ENCODE data around the gene SHROOM3. TPM values are rescaled to one million over a fixed set of nuclear protein-coding genes. Genes with fewer than 3 reads are reported as not detected.

Gene SHROOM3
- total and polyA plus RNA-seq, 2 of the 13 experiments (the other 11 are each of a cell fraction or from before 2014, with no cell fraction given) = 0.01 TPM; not detected in 1

DNA sequence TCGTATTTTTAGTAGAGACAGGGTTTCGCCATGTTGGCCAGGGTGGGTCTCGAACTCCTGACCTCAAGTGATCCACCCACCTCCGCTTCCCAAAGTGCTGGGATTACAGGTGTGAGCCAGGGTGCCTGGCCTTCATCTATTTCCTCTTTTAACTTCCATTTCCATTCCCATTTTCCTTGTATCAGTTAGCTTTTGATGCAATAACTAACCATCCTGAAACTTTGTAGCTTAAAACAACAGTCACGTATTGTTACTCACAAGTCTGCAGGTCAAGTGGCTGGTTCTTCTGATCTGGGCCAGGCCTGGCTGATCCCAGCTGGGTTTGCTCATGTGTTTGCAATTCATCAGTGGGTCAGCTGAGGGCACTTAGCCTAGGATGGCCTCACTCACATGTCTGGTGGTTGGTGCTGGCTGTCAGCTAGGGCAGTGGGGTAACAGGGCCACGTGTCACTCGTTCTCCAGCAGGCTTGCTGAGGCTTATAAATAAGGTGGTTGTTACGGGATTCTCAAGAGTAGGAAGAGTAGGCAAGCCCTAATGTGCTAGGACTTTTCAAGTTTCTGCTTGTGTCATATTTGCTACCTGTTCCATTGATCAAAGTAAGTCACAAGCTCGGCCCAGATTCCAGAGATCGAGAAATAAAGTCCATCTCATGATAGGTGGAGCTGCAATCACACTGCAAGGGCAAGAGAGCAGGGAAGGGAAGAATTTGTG is 374.7 kb downstream of the SHROOM3 start (continued):
- no peak for TF ChIP-seq ZFP41 (CRISPR knock-in tag; IDR thresholded peaks at IDR 0.05; ENCODE audit: borderline replicate concordance)
- no peak for TF ChIP-seq ATM (IDR thresholded peaks at IDR 0.05; ENCODE audit: borderline replicate concordance)
- no peak for TF ChIP-seq ZNF619 (CRISPR knock-in tag; IDR thresholded peaks at IDR 0.05)
- no peak for TF ChIP-seq ZBTB38 (CRISPR knock-in tag; IDR thresholded peaks at IDR 0.05)
- TF ChIP-seq SRSF4 (IDR thresholded peaks at IDR 0.05; ENCODE audit: low read depth, low read length, poor library complexity, severe bottlenecking) = no peak
- TF ChIP-seq PRMT3 (CRISPR knock-in tag; IDR thresholded peaks at IDR 0.05; ENCODE audit: borderline replicate concordance, low read depth) = no peak
- no peak for TF ChIP-seq EED (CRISPR knock-in tag; IDR thresholded peaks at IDR 0.05)
- peak; percentile 82 for TF ChIP-seq SAP130 (CRISPR knock-in tag; IDR thresholded peaks at IDR 0.05; ENCODE audit: low read depth)
- no peak for TF ChIP-seq MYNN (CRISPR knock-in tag; IDR thresholded peaks at IDR 0.05; ENCODE audit: low read depth)
- TF ChIP-seq SKI (IDR thresholded peaks at IDR 0.05; ENCODE audit: partially characterized antibody) = peak; percentile 18
- TF ChIP-seq, protein P1, sequence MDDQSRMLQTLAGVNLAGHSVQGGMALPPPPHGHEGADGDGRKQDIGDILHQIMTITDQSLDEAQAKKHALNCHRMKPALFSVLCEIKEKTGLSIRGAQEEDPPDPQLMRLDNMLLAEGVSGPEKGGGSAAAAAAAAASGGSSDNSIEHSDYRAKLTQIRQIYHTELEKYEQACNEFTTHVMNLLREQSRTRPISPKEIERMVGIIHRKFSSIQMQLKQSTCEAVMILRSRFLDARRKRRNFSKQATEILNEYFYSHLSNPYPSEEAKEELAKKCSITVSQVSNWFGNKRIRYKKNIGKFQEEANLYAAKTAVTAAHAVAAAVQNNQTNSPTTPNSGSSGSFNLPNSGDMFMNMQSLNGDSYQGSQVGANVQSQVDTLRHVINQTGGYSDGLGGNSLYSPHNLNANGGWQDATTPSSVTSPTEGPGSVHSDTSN (CRISPR knock-in tag; IDR thresholded peaks at IDR 0.05; ENCODE audit: borderline replicate concordance) = no peak
- no peak; the same call in 1 of the 2 replicates for TF ChIP-seq ZMYM3 (CRISPR knock-in tag; IDR thresholded peaks at IDR 0.05)
- TF ChIP-seq NR2F1 (CRISPR knock-in tag; IDR thresholded peaks at IDR 0.05) = no peak
- TF ChIP-seq, protein P2, sequence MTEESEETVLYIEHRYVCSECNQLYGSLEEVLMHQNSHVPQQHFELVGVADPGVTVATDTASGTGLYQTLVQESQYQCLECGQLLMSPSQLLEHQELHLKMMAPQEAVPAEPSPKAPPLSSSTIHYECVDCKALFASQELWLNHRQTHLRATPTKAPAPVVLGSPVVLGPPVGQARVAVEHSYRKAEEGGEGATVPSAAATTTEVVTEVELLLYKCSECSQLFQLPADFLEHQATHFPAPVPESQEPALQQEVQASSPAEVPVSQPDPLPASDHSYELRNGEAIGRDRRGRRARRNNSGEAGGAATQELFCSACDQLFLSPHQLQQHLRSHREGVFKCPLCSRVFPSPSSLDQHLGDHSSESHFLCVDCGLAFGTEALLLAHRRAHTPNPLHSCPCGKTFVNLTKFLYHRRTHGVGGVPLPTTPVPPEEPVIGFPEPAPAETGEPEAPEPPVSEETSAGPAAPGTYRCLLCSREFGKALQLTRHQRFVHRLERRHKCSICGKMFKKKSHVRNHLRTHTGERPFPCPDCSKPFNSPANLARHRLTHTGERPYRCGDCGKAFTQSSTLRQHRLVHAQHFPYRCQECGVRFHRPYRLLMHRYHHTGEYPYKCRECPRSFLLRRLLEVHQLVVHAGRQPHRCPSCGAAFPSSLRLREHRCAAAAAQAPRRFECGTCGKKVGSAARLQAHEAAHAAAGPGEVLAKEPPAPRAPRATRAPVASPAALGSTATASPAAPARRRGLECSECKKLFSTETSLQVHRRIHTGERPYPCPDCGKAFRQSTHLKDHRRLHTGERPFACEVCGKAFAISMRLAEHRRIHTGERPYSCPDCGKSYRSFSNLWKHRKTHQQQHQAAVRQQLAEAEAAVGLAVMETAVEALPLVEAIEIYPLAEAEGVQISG (CRISPR knock-in tag; IDR thresholded peaks at IDR 0.05) = peak; percentile 22; the same call in 1 of the 2 replicates
- TF ChIP-seq, protein P3, sequence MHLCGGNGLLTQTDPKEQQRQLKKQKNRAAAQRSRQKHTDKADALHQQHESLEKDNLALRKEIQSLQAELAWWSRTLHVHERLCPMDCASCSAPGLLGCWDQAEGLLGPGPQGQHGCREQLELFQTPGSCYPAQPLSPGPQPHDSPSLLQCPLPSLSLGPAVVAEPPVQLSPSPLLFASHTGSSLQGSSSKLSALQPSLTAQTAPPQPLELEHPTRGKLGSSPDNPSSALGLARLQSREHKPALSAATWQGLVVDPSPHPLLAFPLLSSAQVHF (CRISPR knock-in tag; IDR thresholded peaks at IDR 0.05) = no peak
- no peak for TF ChIP-seq EZH2 (conservative IDR thresholded peaks at IDR 0.05; ENCODE audit: low read depth, low read length)
- TF ChIP-seq, protein P4, sequence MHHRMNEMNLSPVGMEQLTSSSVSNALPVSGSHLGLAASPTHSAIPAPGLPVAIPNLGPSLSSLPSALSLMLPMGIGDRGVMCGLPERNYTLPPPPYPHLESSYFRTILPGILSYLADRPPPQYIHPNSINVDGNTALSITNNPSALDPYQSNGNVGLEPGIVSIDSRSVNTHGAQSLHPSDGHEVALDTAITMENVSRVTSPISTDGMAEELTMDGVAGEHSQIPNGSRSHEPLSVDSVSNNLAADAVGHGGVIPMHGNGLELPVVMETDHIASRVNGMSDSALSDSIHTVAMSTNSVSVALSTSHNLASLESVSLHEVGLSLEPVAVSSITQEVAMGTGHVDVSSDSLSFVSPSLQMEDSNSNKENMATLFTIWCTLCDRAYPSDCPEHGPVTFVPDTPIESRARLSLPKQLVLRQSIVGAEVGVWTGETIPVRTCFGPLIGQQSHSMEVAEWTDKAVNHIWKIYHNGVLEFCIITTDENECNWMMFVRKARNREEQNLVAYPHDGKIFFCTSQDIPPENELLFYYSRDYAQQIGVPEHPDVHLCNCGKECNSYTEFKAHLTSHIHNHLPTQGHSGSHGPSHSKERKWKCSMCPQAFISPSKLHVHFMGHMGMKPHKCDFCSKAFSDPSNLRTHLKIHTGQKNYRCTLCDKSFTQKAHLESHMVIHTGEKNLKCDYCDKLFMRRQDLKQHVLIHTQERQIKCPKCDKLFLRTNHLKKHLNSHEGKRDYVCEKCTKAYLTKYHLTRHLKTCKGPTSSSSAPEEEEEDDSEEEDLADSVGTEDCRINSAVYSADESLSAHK (CRISPR knock-in tag; IDR thresholded peaks at IDR 0.05; ENCODE audit: borderline replicate concordance) = no peak
- no peak for TF ChIP-seq FOXM1 (CRISPR knock-in tag; IDR thresholded peaks at IDR 0.05)
- no peak for TF ChIP-seq ZNF850 (CRISPR knock-in tag; conservative IDR thresholded peaks at IDR 0.05)
- no peak for TF ChIP-seq SALL2 (CRISPR knock-in tag; IDR thresholded peaks at IDR 0.05)
- TF ChIP-seq HOXA5 (CRISPR knock-in tag; IDR thresholded peaks at IDR 0.05) = no peak
- TF ChIP-seq ZNF530 (CRISPR knock-in tag; IDR thresholded peaks at IDR 0.05; ENCODE audit: low read depth) = no peak
- TF ChIP-seq ZNF543 (CRISPR knock-in tag; IDR thresholded peaks at IDR 0.05) = no peak
- no peak for TF ChIP-seq NFYB (CRISPR knock-in tag; IDR thresholded peaks at IDR 0.05)

Data from HepG2 (cell line).